HEK293 (cell line): ENCODE measurements around the gene QRICH1.
A peak's percentile ranks its signal among the peaks of the same experiment; 100 is the strongest.

Experiments used
- HOXA7 ChIP-seq: sonication (generic); formaldehyde crosslinking; IDR thresholded peaks from 2 replicates; pipeline ENCODE4 v1.8.1; 2022; ENCODE audit warnings: missing genetic modification reagents, borderline replicate concordance
- PBX3 ChIP-seq: sonication (generic); formaldehyde crosslinking; IDR thresholded peaks from 2 replicates; pipeline ENCODE4 v1.8.1; 2022; ENCODE audit warnings: mild to moderate bottlenecking, moderate library complexity, missing genetic modification reagents
- PRDM1 ChIP-seq: fragments of 450-650 bp; formaldehyde crosslinking; IDR thresholded peaks from 2 replicates; pipeline ENCODE4; 2016; ENCODE audit warnings: missing biosample characterization, missing genetic modification characterization
- SP3 ChIP-seq: fragments of 450-650 bp; formaldehyde crosslinking; IDR thresholded peaks from 2 replicates; pipeline ENCODE4 v1.5.1; 2016; ENCODE audit warnings: missing biosample characterization, missing genetic modification characterization
- YY1 ChIP-seq: fragments of 450-650 bp; formaldehyde crosslinking; IDR thresholded peaks from 2 replicates; pipeline ENCODE4 v1.5.1; 2018; ENCODE audit warnings: missing biosample characterization, missing genetic modification characterization
- ZFP37 ChIP-seq: fragments of 450-650 bp; formaldehyde crosslinking; IDR thresholded peaks from 2 replicates; pipeline ENCODE4 v1.5.1; 2016; ENCODE audit warnings: missing biosample characterization, missing genetic modification characterization
- ZNF10 ChIP-seq: fragments of 450-650 bp; formaldehyde crosslinking; IDR thresholded peaks from 2 replicates; pipeline ENCODE4 v1.5.1; 2017; ENCODE audit warnings: missing biosample characterization, missing genetic modification characterization
- ZNF280C ChIP-seq: fragments of 450-650 bp; formaldehyde crosslinking; IDR thresholded peaks from 2 replicates; pipeline ENCODE4 v1.5.1; 2016; ENCODE audit warnings: missing biosample characterization, missing genetic modification characterization
- ZNF37A ChIP-seq: fragments of 450-650 bp; IDR thresholded peaks from 2 replicates; pipeline ENCODE4 v1.5.1; 2018; ENCODE audit warnings: missing biosample characterization, missing genetic modification characterization
- ZNF394 ChIP-seq: fragments of 450-650 bp; formaldehyde crosslinking; IDR thresholded peaks from 2 replicates; pipeline ENCODE4 v1.5.1; 2016; ENCODE audit warnings: missing biosample characterization, missing genetic modification characterization, mild to moderate bottlenecking, moderate library complexity, borderline replicate concordance
- ZNF433 ChIP-seq: fragments of 450-650 bp; formaldehyde crosslinking; IDR thresholded peaks from 2 replicates; pipeline ENCODE4 v1.5.1; 2016; ENCODE audit warnings: missing biosample characterization, missing genetic modification characterization, low read depth
- ZNF530 ChIP-seq: fragments of 450-650 bp; formaldehyde crosslinking; IDR thresholded peaks from 2 replicates; pipeline ENCODE4 v1.5.1; 2016; ENCODE audit warnings: low read depth, missing biosample characterization, missing genetic modification characterization
- ZNF548 ChIP-seq: fragments of 450-650 bp; formaldehyde crosslinking; IDR thresholded peaks from 2 replicates; pipeline ENCODE4 v1.5.1; 2016; ENCODE audit warnings: missing biosample characterization, missing genetic modification characterization
- ZNF560 ChIP-seq: fragments of 450-650 bp; formaldehyde crosslinking; IDR thresholded peaks from 2 replicates; pipeline ENCODE4 v1.5.1; 2017; ENCODE audit warnings: missing biosample characterization, missing genetic modification characterization, borderline replicate concordance
- ZNF658 ChIP-seq: fragments of 450-650 bp; formaldehyde crosslinking; IDR thresholded peaks from 2 replicates; pipeline ENCODE4; 2016; ENCODE audit warnings: missing biosample characterization, missing genetic modification characterization
- ZNF670 ChIP-seq: fragments of 450-650 bp; formaldehyde crosslinking; IDR thresholded peaks from 2 replicates; pipeline ENCODE4 v1.5.1; 2016; ENCODE audit warnings: missing biosample characterization, missing genetic modification characterization, low read depth
- ZNF692 ChIP-seq: fragments of 450-650 bp; formaldehyde crosslinking; IDR thresholded peaks from 2 replicates; pipeline ENCODE4 v1.5.1; 2016; ENCODE audit warnings: missing biosample characterization, missing genetic modification characterization
- ZNF76 ChIP-seq: fragments of 450-650 bp; formaldehyde crosslinking; IDR thresholded peaks from 2 replicates; pipeline ENCODE4; 2016; ENCODE audit warnings: low read depth, missing biosample characterization, missing genetic modification characterization, borderline replicate concordance
- ZNF792 ChIP-seq: fragments of 450-650 bp; formaldehyde crosslinking; IDR thresholded peaks from 2 replicates; pipeline ENCODE4 v1.5.1; 2016; ENCODE audit warnings: missing biosample characterization, missing genetic modification characterization
- ZSCAN4 ChIP-seq: fragments of 450-650 bp; formaldehyde crosslinking; IDR thresholded peaks from 2 replicates; pipeline ENCODE4 v1.5.1; 2017; ENCODE audit warnings: missing biosample characterization, missing genetic modification characterization
- ZSCAN5A ChIP-seq: fragments of 450-650 bp; formaldehyde crosslinking; IDR thresholded peaks from 2 replicates; pipeline ENCODE4 v1.5.1; 2016; ENCODE audit warnings: missing biosample characterization, missing genetic modification characterization
- TF ChIP-seq, protein P1 (sequence below): fragments of 450-650 bp; formaldehyde crosslinking; IDR thresholded peaks from 2 replicates; pipeline ENCODE4 v1.5.1; 2016; ENCODE audit warnings: missing biosample characterization, missing genetic modification characterization
- TF ChIP-seq, protein P2 (sequence below): fragments of 450-650 bp; formaldehyde crosslinking; conservative IDR thresholded peaks from 2 replicates; pipeline ENCODE4 v1.5.1; 2016; ENCODE audit warnings: low read depth, missing biosample characterization, missing genetic modification characterization

QRICH1 gene

DNA sequence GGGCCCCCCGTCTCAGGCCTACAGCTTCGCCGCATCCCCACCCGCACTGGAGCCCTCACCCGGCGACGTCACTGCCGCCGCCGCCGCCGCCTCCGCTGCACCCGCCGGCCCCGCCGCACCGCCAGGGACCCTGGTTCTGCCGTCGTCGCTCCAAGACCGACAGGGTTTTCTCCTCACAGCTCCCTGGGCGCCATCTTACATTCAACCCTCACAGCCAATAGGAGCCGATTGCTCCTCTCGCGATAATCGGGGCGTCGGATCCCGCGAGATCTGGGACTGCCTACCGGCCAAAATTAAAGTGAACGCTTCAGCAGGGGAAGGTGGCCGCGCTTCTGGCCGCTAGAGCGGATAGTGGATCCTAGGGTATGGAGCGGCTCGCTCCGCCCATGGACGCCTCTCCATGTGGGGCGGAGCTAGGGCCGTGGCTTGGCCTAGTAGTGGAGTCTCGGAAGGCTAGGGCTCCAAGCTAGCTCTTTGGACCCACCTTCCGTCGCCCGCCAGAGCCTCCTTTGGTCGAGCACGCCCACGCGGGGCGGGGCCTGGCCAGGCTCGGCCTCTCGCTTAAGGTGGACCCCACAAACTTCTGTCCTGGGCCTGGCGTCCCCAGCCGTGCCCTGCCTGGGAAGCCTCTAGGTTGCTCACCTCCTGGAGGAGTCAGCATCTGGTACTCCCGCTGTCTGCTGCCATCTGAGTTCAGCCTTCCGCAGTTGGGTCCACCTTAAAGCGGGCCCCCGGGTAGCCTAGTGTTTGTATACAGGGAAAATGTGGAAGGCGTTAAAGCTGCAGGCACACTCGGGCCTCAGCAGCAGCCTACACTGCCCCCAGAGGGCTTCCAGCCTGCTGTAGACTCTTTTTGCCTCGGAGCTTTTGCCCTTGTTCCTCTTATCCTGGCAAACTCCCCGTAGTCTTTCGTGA, at the start of gene QRICH1 (continued):
- no peak for TF ChIP-seq ZSCAN5A (tag by site-specific recombination)
- no peak for TF ChIP-seq ZSCAN4 (tag by site-specific recombination)
- TF ChIP-seq YY1 (tag by site-specific recombination) = peak; percentile 82
- no peak for TF ChIP-seq ZNF560 (tag by site-specific recombination)
- TF ChIP-seq SP3 (tag by site-specific recombination) = peak; percentile 89
- TF ChIP-seq, protein P1, sequence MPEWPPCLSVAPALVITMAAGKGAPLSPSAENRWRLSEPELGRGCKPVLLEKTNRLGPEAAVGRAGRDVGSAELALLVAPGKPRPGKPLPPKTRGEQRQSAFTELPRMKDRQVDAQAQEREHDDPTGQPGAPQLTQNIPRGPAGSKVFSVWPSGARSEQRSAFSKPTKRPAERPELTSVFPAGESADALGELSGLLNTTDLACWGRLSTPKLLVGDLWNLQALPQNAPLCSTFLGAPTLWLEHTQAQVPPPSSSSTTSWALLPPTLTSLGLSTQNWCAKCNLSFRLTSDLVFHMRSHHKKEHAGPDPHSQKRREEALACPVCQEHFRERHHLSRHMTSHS (tag by site-specific recombination) = no peak
- TF ChIP-seq ZNF433 (tag by site-specific recombination) = no peak
- TF ChIP-seq ZFP37 = peak; percentile 59; the same call in 1 of the 2 replicates
- 0 out of 2 replicates have a peak, but pooled peaks have one; percentile 33 for TF ChIP-seq PBX3 (CRISPR knock-in tag)
- TF ChIP-seq ZNF548 = no peak
- no peak for TF ChIP-seq ZNF280C (tag by site-specific recombination)
- no peak for TF ChIP-seq ZNF792
- no peak for TF ChIP-seq PRDM1 (tag by site-specific recombination)
- no peak; the same call in 1 of the 2 replicates for TF ChIP-seq ZNF76 (tag by site-specific recombination)
- TF ChIP-seq ZNF692 (tag by site-specific recombination) = peak; percentile 98
- TF ChIP-seq ZNF37A (tag by site-specific recombination) = no peak
- TF ChIP-seq ZNF530 (tag by site-specific recombination) = no peak
- TF ChIP-seq, protein P2, sequence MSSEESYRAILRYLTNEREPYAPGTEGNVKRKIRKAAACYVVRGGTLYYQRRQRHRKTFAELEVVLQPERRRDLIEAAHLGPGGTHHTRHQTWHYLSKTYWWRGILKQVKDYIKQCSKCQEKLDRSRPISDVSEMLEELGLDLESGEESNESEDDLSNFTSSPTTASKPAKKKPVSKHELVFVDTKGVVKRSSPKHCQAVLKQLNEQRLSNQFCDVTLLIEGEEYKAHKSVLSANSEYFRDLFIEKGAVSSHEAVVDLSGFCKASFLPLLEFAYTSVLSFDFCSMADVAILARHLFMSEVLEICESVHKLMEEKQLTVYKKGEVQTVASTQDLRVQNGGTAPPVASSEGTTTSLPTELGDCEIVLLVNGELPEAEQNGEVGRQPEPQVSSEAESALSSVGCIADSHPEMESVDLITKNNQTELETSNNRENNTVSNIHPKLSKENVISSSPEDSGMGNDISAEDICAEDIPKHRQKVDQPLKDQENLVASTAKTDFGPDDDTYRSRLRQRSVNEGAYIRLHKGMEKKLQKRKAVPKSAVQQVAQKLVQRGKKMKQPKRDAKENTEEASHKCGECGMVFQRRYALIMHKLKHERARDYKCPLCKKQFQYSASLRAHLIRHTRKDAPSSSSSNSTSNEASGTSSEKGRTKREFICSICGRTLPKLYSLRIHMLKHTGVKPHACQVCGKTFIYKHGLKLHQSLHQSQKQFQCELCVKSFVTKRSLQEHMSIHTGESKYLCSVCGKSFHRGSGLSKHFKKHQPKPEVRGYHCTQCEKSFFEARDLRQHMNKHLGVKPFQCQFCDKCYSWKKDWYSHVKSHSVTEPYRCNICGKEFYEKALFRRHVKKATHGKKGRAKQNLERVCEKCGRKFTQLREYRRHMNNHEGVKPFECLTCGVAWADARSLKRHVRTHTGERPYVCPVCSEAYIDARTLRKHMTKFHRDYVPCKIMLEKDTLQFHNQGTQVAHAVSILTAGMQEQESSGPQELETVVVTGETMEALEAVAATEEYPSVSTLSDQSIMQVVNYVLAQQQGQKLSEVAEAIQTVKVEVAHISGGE (tag by site-specific recombination) = no peak
- peak; percentile 57; the same call in 1 of the 2 replicates for TF ChIP-seq ZNF394
- peak; percentile 87 for TF ChIP-seq ZNF10 (tag by site-specific recombination)
- TF ChIP-seq ZNF670 (tag by site-specific recombination) = no peak
- TF ChIP-seq HOXA7 (CRISPR knock-in tag) = no peak
- TF ChIP-seq ZNF658 (tag by site-specific recombination) = no peak
